ENCODE results near the gene ERFE.

Gene ERFE

DNA sequence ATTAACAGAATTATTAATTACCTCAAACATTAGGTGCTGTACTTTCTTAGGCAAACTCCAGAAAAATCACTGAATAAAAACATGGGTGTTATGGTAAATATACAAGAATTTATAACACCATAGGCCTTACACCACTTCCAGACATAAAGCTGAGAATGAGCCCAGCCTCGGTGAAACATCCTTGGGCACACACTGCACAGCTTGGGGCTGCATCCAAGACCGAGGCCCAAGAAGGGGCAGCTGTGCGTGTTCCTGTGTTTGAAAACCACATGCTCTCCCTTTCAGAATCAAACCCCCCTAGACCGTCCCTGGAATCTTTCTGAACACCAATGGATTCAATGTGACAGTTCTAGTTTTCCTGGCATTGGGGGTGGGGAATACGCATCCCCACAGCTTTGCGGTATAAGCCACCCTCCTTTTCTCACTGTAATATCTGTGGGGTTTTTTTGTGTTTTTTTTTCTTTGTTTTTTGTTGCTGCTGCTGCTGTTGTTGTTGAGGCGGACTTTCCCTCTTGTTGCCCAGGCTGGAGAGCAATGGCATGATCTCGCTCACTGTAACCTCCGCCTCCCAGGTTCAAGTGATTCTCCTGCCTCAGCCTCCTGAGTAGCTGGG is 12.9 kb downstream of the ERFE start:
- DNase-seq (ENCODE audit: low spot score) = no peak
- TF ChIP-seq, protein P1, sequence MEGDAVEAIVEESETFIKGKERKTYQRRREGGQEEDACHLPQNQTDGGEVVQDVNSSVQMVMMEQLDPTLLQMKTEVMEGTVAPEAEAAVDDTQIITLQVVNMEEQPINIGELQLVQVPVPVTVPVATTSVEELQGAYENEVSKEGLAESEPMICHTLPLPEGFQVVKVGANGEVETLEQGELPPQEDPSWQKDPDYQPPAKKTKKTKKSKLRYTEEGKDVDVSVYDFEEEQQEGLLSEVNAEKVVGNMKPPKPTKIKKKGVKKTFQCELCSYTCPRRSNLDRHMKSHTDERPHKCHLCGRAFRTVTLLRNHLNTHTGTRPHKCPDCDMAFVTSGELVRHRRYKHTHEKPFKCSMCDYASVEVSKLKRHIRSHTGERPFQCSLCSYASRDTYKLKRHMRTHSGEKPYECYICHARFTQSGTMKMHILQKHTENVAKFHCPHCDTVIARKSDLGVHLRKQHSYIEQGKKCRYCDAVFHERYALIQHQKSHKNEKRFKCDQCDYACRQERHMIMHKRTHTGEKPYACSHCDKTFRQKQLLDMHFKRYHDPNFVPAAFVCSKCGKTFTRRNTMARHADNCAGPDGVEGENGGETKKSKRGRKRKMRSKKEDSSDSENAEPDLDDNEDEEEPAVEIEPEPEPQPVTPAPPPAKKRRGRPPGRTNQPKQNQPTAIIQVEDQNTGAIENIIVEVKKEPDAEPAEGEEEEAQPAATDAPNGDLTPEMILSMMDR (IDR thresholded peaks at IDR 0.05; ENCODE audit: borderline replicate concordance, control extremely low read depth, extremely low read depth, insufficient read depth, missing control alignments) = no peak
- in situ Hi-C loops (cut with MboI; ENCODE audit: low sequenced_read_pairs, unreplicated experiment) = no loop called here

DNA sequence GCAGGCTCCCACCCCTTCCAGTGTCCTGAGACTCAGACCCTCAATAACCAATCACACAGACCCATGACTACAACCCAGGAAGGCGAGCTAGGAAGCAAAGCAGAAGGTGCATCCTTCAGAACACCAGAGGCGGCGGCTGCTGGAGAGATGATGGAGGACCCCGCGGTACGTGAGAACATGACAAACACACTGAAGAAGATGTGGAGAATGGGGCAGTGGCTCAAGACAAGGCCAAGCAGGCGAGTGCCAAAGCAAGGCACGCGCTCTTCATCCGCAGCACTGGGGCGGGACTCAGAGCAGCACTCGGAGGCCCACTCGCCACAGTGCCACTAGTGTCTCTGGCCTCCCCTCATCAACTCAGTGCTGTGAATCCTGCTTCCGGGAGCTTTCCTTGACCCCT is 13.7 kb downstream of the ERFE start:
- DNase-seq (ENCODE audit: low spot score) = no peak
- in situ Hi-C loops (cut with MboI; ENCODE audit: low sequenced_read_pairs, unreplicated experiment) = no loop called here
- TF ChIP-seq, protein P1 (IDR thresholded peaks at IDR 0.05; ENCODE audit: borderline replicate concordance, control extremely low read depth, extremely low read depth, insufficient read depth, missing control alignments) = no peak

DNA sequence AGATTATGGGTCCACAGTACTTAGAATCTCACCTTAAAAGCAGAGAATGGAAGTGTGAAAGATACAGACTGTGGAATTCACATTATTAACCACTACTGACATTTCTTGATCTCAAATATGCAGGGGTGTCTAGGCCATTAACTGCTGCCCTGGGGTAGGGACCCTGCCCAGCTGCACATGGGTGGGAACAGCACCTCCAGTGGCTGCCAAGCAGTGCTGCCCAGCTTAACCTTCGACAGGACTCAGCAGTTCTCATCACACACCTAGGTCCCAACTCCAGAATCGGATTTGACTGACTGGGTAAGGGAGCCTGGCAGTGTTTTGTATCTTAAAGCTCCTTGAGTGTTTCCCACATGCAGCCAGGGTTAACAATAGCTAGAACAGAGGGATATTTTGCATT is 14.9 kb downstream of the ERFE start:
- TF ChIP-seq, protein P1 (IDR thresholded peaks at IDR 0.05; ENCODE audit: borderline replicate concordance, control extremely low read depth, extremely low read depth, insufficient read depth, missing control alignments) = no peak
- DNase-seq (ENCODE audit: low spot score) = no peak
- in situ Hi-C loops (cut with MboI; ENCODE audit: low sequenced_read_pairs, unreplicated experiment) = no loop called here

DNA sequence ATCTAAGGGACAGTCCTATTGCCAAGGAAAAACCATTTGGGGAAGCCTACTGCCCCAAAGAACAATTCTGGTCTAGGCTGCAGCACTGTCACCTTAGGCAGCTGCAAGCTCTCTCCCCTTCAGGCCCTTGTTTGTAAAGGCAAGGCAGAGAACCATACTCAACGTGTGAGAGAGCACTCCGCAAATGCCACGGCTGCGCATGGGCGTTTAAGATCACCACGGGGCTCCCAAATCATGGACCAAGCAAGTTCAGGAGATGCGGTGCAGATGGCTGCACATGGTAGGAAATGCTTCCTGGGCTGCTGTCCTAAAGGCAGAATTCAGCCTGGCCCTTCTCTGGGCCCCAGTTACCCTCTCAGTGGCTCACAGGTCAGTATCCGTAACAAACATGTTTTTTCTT is 15.5 kb downstream of the ERFE start:
- in situ Hi-C loops (cut with MboI; ENCODE audit: low sequenced_read_pairs, unreplicated experiment) = no loop called here
- DNase-seq (ENCODE audit: low spot score) = no peak
- TF ChIP-seq, protein P1 (IDR thresholded peaks at IDR 0.05; ENCODE audit: borderline replicate concordance, control extremely low read depth, extremely low read depth, insufficient read depth, missing control alignments) = no peak

DNA sequence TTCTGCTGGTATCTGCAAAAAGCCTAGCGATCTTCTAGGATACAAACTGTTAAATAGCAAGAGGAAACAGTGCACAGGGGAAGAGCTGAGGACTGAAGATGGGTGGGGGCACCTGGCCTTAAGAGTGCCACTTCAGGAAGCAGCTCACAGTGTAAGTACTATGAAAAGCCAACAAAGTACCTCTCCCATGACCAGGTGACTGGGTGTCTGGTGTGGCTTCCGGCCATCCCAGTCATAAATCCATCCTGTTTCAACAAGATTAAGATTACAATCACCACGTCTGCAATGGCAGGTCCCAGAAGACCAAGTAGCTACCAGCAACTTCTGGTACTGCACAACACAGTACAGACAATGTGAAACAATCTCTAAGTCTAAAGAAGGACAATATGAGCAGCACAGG is 15.9 kb downstream of the ERFE start:
- no peak for DNase-seq (ENCODE audit: low spot score)
- in situ Hi-C loops (cut with MboI; ENCODE audit: low sequenced_read_pairs, unreplicated experiment) = no loop called here
- TF ChIP-seq, protein P1 (IDR thresholded peaks at IDR 0.05; ENCODE audit: borderline replicate concordance, control extremely low read depth, extremely low read depth, insufficient read depth, missing control alignments) = no peak

DNA sequence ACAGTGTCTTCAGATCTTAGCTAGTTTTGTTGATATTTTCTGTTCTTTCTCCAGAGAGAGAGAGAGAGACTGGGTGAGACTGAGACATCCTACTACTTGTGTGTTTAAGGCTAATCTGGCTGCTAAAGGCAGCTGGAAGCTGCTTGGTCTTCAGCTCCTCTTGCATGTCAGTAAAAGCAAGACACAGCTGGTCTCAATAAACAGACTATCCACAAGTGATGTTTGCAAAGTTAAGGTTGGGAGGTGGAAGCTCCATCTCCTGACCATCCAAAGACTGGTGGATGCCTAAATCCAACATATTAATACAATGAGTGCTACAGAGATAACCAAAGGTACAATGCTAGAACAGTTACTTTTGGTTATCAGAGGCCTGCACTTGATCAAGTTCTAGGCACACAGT is 17.8 kb downstream of the ERFE start:
- in situ Hi-C loops (cut with MboI; ENCODE audit: low sequenced_read_pairs, unreplicated experiment) = no loop called here
- no peak for DNase-seq (ENCODE audit: low spot score)

More for the DNA sequence above, 17.8 kb downstream of the ERFE start:
- TF ChIP-seq, protein P1 (IDR thresholded peaks at IDR 0.05; ENCODE audit: borderline replicate concordance, control extremely low read depth, extremely low read depth, insufficient read depth, missing control alignments) = no peak

Measured in GM13976 (cell line).